ENCODE data around the gene TEKT4. TPM values are rescaled to one million over a fixed set of nuclear protein-coding genes. Genes with fewer than 3 reads are reported as not detected.

Gene TEKT4
- total and polyA plus RNA-seq, 2 experiments from 2014 or later: not detected

Small RNA genes lying within 50 kb of the gene (small RNA-seq; reads per million reads assigned to genes)
- not detected for gene RNU6-1320P (ENCODE audit: low read depth, low replicate concordance)

Other genes starting within 250 kb of the TEKT4 start
- not detected in 2 replicates for gene MAL, start 154.3 kb downstream of the TEKT4 start, total RNA-seq (2014; rRNA removed; shearing (Covaris generic))
- not detected in 2 replicates for gene MAL, start 154.3 kb downstream of the TEKT4 start, polyA plus RNA-seq (2016; fragmentation: Nextera tagmentation; extraction: Ambion mirVana)

Measured in GM23248 (cell line).